Stomach (tissue), 9 donors: Measurements from ENCODE around the gene DLEU7. TPM values are rescaled to one million over a fixed set of nuclear protein-coding genes. Genes with fewer than 3 reads are reported as not detected.

Experiments used
- DNase-seq, 2 donors: peaks; one replicate each; pipeline versions ENCODE4 v3.0.0 to v3.0.0-alpha.2; 2013 to 2019
- H3K27ac ChIP-seq, 5 donors: fragments of 200-600 bp in 4 of 5; sonication (generic) in 4 of 5; one replicate each; pipeline ENCODE4 v1.5.1; 2013 to 2019; ENCODE audit warnings: mild to moderate bottlenecking in 1 of 5, moderate library complexity in 1 of 5
- H3K27me3 ChIP-seq, 3 donors: fragments of 200-600 bp; sonication (generic); one replicate each; pipeline ENCODE4 v1.5.1; 2017 to 2019; ENCODE audit warnings: mixed run types in 1 of 3
- H3K36me3 ChIP-seq, 4 donors: fragments of 200-600 bp; sonication (generic); 1 replicate in 3 of 4; 2 replicates in 1 of 4; pipeline ENCODE4 v1.5.1; 2016 to 2019
- H3K4me1 ChIP-seq, 4 donors: fragments of 200-600 bp; sonication (generic); one replicate each; pipeline ENCODE4 v1.5.1; 2016 to 2019
- H3K4me3 ChIP-seq, 4 donors: fragments of 200-600 bp; sonication (generic) in 3 of 4; one replicate each; pipeline ENCODE4 v1.5.1; 2016 to 2019; ENCODE audit warnings: mild to moderate bottlenecking in 1 of 4
- H3K9me3 ChIP-seq, 4 donors: fragments of 200-600 bp; sonication (generic); one replicate each; pipeline ENCODE4 v1.5.1; 2016 to 2019
- EP300 ChIP-seq: sonication (generic); formaldehyde crosslinking; IDR thresholded peaks from one replicate; pipeline ENCODE4 v1.6.1; 2017; ENCODE audit warnings: antibody characterized with exemption
- POLR2A ChIP-seq, 4 donors: fragments of 450-650 bp; IDR thresholded peaks; one replicate each; pipeline ENCODE4 v1.6.1; 2016; ENCODE audit warnings: antibody characterized with exemption in 4 of 4, control low read depth in 2 of 4, mild to moderate bottlenecking in 1 of 4, moderate library complexity in 1 of 4
- POLR2AphosphoS5 ChIP-seq, 3 donors: sonication (generic); formaldehyde crosslinking; IDR thresholded peaks; one replicate each; pipeline ENCODE4 v1.6.1; 2016; ENCODE audit warnings: antibody characterized with exemption in 3 of 3
- WGBS, 5 donors: extraction: QIAGEN DNeasy Blood & Tissue Kit in 3 of 5; methylation state at CpG; one replicate each; pipeline versions ENCODE4 v1.1.5 to v1.1.7; 2013 to 2018; 5-methylcytosine and 5-hydroxymethylcytosine counted together
- intact Hi-C: fragments of 100-400 bp; cut with DNase I; formaldehyde crosslinking; loops from one replicate; pipeline ENCODE4 v1.15.1; 2023; ENCODE audit warnings: low total_unique reads
- polyA plus RNA-seq, 3 donors: library from polyadenylated mRNA; stranded (reverse); fragments of 200-250 nt; gene quantifications; one replicate each; pipeline ENCODE4 v1.2.3, GENCODE V29; 2013
- total RNA-seq, 5 donors: library from RNA; depleted of rRNA; stranded (reverse); fragments of >200 nt; gene quantifications; one replicate each; pipeline versions ENCODE4 v1.1.0 to v1.2.3, GENCODE V29; 2014 to 2016
- TF ChIP-seq, protein P1 (sequence below), 7 experiments: fragments of 450-650 bp in 4 of 7; fragments of 200-600 bp in 3 of 7; sonication (generic) in 3 of 7; IDR thresholded peaks; one replicate each; pipeline ENCODE4 v1.5.1; 2016 to 2019; ENCODE audit warnings: antibody characterized with exemption in 7 of 7, control low read depth in 2 of 7, mild to moderate bottlenecking in 1 of 7
- donor health status: healthy with polysubstance abuse.
- donor health status: Bipolar disorder and iron deficiency.
- donor health status: healthy.

The DLEU7 gene
- total and polyA plus RNA-seq, 8 donors, result 0.05 TPM; not detected in 7

DNA sequence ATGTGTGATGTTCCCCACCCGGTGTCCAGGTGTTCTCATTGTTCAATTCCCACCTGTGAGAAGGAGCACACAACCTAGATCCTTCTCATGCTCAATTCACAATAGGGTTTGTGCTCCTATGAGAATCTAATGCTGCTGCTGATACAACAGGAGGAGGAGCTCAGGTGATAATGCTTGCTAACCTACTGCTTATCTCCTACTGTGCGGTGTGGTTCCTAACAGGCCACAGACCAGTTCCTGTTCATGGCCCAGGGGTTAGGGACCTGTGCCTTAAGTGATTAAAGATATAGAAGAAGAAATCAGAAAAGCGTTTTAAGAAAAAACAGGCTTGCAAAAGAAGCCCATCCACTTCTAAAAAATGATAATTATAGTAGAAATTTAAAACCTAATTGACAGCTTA, 17.5 kb downstream of the DLEU7 start:
- no peaks in the 10 kb centered on the region for H3K36me3 ChIP-seq
- WGBS, 5 donors, result 47 to 72% (median 57%) methylated on average over 2 to 3 of the region's 3 CpGs
- TF ChIP-seq EP300 (no peak), POLR2AphosphoS5 (IDR thresholded peaks at IDR 0.05) (no peak), POLR2A (IDR thresholded peaks at IDR 0.05) (no peak)
- H3K4me1 ChIP-seq, result no peaks in the 10 kb centered on the region
- H3K27ac ChIP-seq, result no peak overlapping the region
- DNase-seq, result no peak
- H3K27me3 ChIP-seq, result no peaks in the 10 kb centered on the region
- no peak overlapping the region for H3K4me3 ChIP-seq
- intact Hi-C loops, result no loop called here
- no peaks in the 10 kb centered on the region for H3K9me3 ChIP-seq

DNA sequence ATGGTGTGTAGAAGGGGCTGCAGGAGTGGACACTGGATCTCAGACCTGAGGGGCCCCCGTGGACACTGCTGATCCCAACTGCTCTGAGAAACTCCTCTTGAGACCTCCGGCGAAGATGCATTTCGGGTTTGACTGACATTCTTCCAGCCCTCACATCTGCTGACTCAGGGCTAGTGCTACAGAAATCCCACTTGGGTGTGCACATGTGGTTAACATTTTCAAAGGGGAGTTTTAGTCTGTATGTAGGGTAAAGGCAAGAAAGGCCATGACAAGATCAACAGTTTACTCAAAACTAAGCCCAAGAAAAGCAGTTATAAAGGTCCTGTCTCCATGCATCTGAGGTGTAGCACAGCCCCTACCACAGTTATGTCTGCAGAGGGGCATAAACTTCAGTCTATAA, 31.2 kb downstream of the DLEU7 start:
- TF ChIP-seq POLR2A (IDR thresholded peaks at IDR 0.05) (no peak), EP300 (no peak), POLR2AphosphoS5 (IDR thresholded peaks at IDR 0.05) (no peak)
- TF ChIP-seq, protein P1, sequence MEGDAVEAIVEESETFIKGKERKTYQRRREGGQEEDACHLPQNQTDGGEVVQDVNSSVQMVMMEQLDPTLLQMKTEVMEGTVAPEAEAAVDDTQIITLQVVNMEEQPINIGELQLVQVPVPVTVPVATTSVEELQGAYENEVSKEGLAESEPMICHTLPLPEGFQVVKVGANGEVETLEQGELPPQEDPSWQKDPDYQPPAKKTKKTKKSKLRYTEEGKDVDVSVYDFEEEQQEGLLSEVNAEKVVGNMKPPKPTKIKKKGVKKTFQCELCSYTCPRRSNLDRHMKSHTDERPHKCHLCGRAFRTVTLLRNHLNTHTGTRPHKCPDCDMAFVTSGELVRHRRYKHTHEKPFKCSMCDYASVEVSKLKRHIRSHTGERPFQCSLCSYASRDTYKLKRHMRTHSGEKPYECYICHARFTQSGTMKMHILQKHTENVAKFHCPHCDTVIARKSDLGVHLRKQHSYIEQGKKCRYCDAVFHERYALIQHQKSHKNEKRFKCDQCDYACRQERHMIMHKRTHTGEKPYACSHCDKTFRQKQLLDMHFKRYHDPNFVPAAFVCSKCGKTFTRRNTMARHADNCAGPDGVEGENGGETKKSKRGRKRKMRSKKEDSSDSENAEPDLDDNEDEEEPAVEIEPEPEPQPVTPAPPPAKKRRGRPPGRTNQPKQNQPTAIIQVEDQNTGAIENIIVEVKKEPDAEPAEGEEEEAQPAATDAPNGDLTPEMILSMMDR (IDR thresholded peaks at IDR 0.05), result no peak
- no peak overlapping the region for H3K4me3 ChIP-seq
- no peaks in the 10 kb centered on the region for H3K9me3 ChIP-seq
- intact Hi-C loops, result no loop called here
- DNase-seq, result no peak
- no peak overlapping the region for H3K27ac ChIP-seq
- H3K36me3 ChIP-seq, result no peaks in the 10 kb centered on the region
- WGBS, 5 donors, result 76 to 87% (median 79%) methylated on average over 4 of the region's 4 CpGs
- no peaks in the 10 kb centered on the region for H3K27me3 ChIP-seq
- no peaks in the 10 kb centered on the region for H3K4me1 ChIP-seq

DNA sequence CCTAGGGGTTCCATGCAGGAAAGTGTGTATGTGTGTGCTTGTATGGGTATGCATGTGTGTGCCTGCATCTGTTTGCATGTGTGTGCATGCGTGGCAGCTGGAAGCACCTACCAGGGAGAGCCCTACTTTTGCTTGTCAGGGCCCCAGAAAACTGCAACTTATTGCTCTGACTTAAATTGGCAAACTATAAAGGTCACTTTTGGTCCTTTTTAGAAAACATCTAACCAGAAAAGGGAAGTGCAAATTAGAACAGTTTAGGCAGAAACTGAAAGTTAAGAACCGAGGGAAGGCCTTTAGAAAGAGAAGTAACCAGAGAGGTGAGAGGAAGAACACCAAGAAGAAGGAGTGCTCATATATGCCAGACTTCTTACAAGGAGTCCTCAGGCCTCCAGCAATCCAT, 32.5 kb downstream of the DLEU7 start:
- DNase-seq, result no peak
- WGBS, 5 donors, result 64 to 75% (median 73%) methylated on average over 2 of the region's 2 CpGs

DNA sequence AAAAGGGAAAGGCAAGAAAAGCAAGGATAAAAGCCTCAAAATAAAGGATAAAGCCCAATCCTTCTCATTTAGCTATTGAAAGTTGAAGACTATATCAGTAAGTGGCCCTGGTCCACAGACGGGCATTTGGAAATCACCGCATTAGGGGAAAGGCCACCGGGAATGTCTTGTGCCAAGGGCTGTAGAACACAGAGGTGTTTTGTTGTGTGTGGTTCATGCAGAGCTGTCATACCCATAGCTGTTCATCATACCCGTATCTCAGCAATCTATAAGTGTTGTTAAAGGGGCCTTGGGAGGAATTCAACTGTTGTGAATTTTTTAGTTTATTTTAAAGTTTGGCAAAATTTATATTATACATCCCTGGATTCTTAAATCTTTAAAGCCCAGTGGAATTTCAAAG, 33.0 kb downstream of the DLEU7 start:
- no peaks in the 10 kb centered on the region for H3K36me3 ChIP-seq
- no peaks in the 10 kb centered on the region for H3K27me3 ChIP-seq
- intact Hi-C loops, result no loop called here
- H3K27ac ChIP-seq, result no peak overlapping the region
- H3K9me3 ChIP-seq, result peaks cover 0 to 7% (median 4%) of the 10 kb centered on the region in 4 donors
- 87 to 94% (median 92%) methylated on average over 4 of the region's 4 CpGs for WGBS, 5 donors
- H3K4me3 ChIP-seq, result no peak overlapping the region
- no peaks in the 10 kb centered on the region for H3K4me1 ChIP-seq
- no peak for DNase-seq
- TF ChIP-seq EP300, result no peak
- no peak for TF ChIP-seq POLR2A (IDR thresholded peaks at IDR 0.05)

More for the DNA sequence above, 32.5 kb downstream of the DLEU7 start:
- H3K27ac ChIP-seq, result peak overlapping the region in 1 of 5 donors; percentile 7
- intact Hi-C loops, result no loop called here
- no peaks in the 10 kb centered on the region for H3K36me3 ChIP-seq
- TF ChIP-seq POLR2AphosphoS5 (IDR thresholded peaks at IDR 0.05), result no peak
- no peak for TF ChIP-seq POLR2A (IDR thresholded peaks at IDR 0.05)
- TF ChIP-seq EP300, result no peak
- H3K27me3 ChIP-seq, result no peaks in the 10 kb centered on the region
- H3K4me1 ChIP-seq, result no peaks in the 10 kb centered on the region
- H3K4me3 ChIP-seq, result no peak overlapping the region
- H3K9me3 ChIP-seq, result peaks cover 0 to 1% (median 0%) of the 10 kb centered on the region in 4 donors

DNA sequence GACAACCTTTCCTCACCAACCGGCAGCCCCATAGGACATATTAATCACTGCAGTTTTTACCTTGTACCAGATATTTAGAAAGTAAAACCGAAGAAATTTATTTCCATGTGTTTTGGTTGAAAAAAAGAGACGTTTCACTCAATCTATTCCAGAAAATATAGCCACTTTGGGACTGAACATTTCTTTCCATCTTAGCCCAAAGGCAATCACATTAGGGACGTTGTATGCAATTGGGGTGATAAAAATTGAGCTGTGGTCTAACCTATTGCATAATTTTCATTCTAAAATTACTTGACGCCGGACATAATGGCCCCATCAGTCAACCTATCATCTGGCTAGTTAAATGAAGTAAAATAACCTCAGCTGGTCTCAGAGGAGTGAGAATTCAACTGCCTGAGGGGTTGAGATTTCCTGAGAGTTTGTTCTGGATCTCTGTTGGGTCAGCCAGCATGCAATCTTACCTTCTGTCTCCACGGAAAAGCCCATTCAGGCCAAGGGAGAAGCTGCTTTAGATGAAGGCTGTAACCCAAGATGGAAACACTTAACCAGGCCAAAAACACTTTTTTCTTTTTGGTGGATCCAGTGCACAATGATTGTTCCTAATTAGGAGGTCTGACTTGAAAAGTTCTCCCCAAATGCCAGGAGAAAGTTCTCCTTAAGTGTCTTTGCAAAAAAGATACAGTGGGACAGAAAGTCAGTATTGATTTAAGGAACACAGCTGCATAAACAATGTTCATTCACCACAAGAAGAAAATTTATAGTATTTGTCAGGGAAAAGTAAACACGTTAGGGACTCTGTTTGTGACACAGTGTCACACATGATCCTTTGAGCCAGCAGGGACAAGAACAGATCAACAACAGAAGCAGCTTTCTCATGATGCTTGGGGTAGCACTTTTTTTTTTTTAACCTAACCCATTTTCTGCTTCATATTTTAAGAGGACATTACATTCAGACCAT, 34.1 kb downstream of the DLEU7 start:
- H3K27ac ChIP-seq, result no peak overlapping the region
- intact Hi-C loops, result no loop called here
- no peaks in the 10 kb centered on the region for H3K36me3 ChIP-seq
- H3K27me3 ChIP-seq, result no peaks in the 10 kb centered on the region
- no peaks in the 10 kb centered on the region for H3K4me1 ChIP-seq
- TF ChIP-seq EP300 (no peak), POLR2A (IDR thresholded peaks at IDR 0.05) (no peak), POLR2AphosphoS5 (IDR thresholded peaks at IDR 0.05) (no peak)
- TF ChIP-seq, protein P1 (IDR thresholded peaks at IDR 0.05), result no peak
- 71 to 81% (median 75%) methylated on average over 8 of the region's 8 CpGs for WGBS, 5 donors
- peaks cover 0 to 14% (median 10%) of the 10 kb centered on the region in 4 donors for H3K9me3 ChIP-seq
- no peak for DNase-seq
- no peak overlapping the region for H3K4me3 ChIP-seq
